Suppressor macrophage (primary cell): ENCODE data around the gene KLK14.

Experiments
- DNase-seq, 4 experiments: peaks; one replicate each; pipeline ENCODE4 v3.0.0-alpha.2; 2020 to 2022
- total RNA-seq, 17 experiments: gene quantifications; one replicate each; lab custom pipeline; 2026; ENCODE audit warnings: mixed read lengths in 6 of 17, inconsistent platforms in 3 of 17; lab: John Stamatoyannopoulos, UW

Gene KLK14
- total RNA-seq = 0 to 1.3 (median 0) reads per million in 17 experiments

GRCh38 chr19:51082611-51083010 is at the start of gene KLK14:
Gene KLK14 (minus strand): TSS chr19:51082887. CDS start chr19:51082614, 273 bp downstream.
- no peak for DNase-seq

GRCh38 chr19:51131780-51132680 is 49.3 kb upstream of the KLK14 start:
- peak; percentile 68 to 90 (median 80) for DNase-seq

- DNase-seq = no peak
Observed at GRCh38 chr19:51129716-51130115, 47.0 kb upstream of the KLK14 start.

GRCh38 chr19:51128227-51128626 is 45.5 kb upstream of the KLK14 start:
- no peak for DNase-seq

GRCh38 chr19:51127755-51128154 is 45.1 kb upstream of the KLK14 start:
- DNase-seq = peak; percentile 89 to 97 (median 92)

- peak in 2 of 4 experiments; percentile 45 to 48 for DNase-seq
Observed at GRCh38 chr19:51127032-51127431, 44.3 kb upstream of the KLK14 start.

- DNase-seq = no peak
Observed at GRCh38 chr19:51125421-51126075, 42.9 kb upstream of the KLK14 start.

GRCh38 chr19:51124729-51125128 is 42.0 kb upstream of the KLK14 start, which contains the start of gene SIGLEC9:
Gene SIGLEC9 (plus strand): TSS chr19:51124906. CDS start chr19:51124975, 69 bp downstream.
- peak; percentile 85 to 93 (median 92) for DNase-seq

GRCh38 chr19:51124216-51124615 is 41.5 kb upstream of the KLK14 start:
- DNase-seq = no peak

- peak; percentile 55 to 76 (median 68) for DNase-seq
Observed at GRCh38 chr19:51123802-51124201, 41.1 kb upstream of the KLK14 start.

GRCh38 chr19:51123381-51123800 is 40.7 kb upstream of the KLK14 start:
- DNase-seq = peak; percentile 77 to 92 (median 87)

- DNase-seq = peak; percentile 73 to 92 (median 88)
Observed at GRCh38 chr19:51122112-51122981, 39.7 kb upstream of the KLK14 start.

- peak; percentile 71 to 89 (median 82) for DNase-seq
Observed at GRCh38 chr19:51121257-51121656, 38.6 kb upstream of the KLK14 start.

GRCh38 chr19:51120160-51120559 is 37.5 kb upstream of the KLK14 start:
- peak in 3 of 4 experiments; percentile 50 to 66 (median 54) for DNase-seq

GRCh38 chr19:51119611-51120010 is 36.9 kb upstream of the KLK14 start:
- DNase-seq = peak; percentile 71 to 85 (median 80)

GRCh38 chr19:51119101-51119500 is 36.4 kb upstream of the KLK14 start:
- DNase-seq = no peak

- no peak for DNase-seq
Observed at GRCh38 chr19:51116736-51117286, 34.1 kb upstream of the KLK14 start.

GRCh38 chr19:51114087-51114729 is 31.5 kb upstream of the KLK14 start:
- peak in 3 of 4 experiments; percentile 39 to 73 (median 66) for DNase-seq

- DNase-seq = peak in 3 of 4 experiments; percentile 17 to 30 (median 23)
Observed at GRCh38 chr19:51111606-51112005, 28.9 kb upstream of the KLK14 start.

GRCh38 chr19:51110666-51110971 is 27.9 kb upstream of the KLK14 start:
- no peak for DNase-seq

GRCh38 chr19:51108805-51109146 is 26.1 kb upstream of the KLK14 start:
- DNase-seq = no peak
